Bronchial epithelial cell (primary cell): Measurements from ENCODE around the gene LPGAT1. TPM values are rescaled to one million over a fixed set of nuclear protein-coding genes. Genes with fewer than 3 reads are reported as not detected.

ENCODE experiments used
- DNase-seq: peaks from one replicate; pipeline ENCODE4 v3.0.0-alpha.2; 2010; ENCODE audit warnings: low read depth
- FAIRE-seq: peaks from 2 replicates; lab custom pipeline; 2011; peaks lifted over from hg19 to GRCh38; lab: Jason Lieb, UNC
- H3K27me3 ChIP-seq: 2 replicates; pipeline ENCODE4 v1.5.1; 2011; ENCODE audit warnings: low read length; ENCODE audit not compliant: control insufficient read depth, insufficient read depth
- H3K36me3 ChIP-seq: 2 replicates; pipeline ENCODE4 v1.5.1; 2011; ENCODE audit warnings: low read length; ENCODE audit not compliant: control insufficient read depth, insufficient read depth
- H3K4me3 ChIP-seq: 2 replicates; pipeline ENCODE4 v1.5.1; 2011; ENCODE audit warnings: mild to moderate bottlenecking, low read depth, low read length, control low read depth
- CTCF ChIP-seq: IDR thresholded peaks from 2 replicates; pipeline ENCODE4 v1.5.1; 2011; ENCODE audit warnings: mild to moderate bottlenecking, moderate library complexity, low read length, control low read depth, inconsistent platforms; ENCODE audit not compliant: insufficient read depth, severe bottlenecking
- total RNA-seq: library from RNA; depleted of rRNA; stranded (reverse); fragments of >200 nt; gene quantifications from 2 replicates; pipeline ENCODE4 v1.2.1, GENCODE V29; 2014

The LPGAT1 gene
- total RNA-seq, 1 donor from 2014 or later: 27.1 TPM

GRCh38 chr1:211753649-211754251, 76.8 kb downstream of the LPGAT1 start:
- Histone ChIP-seq H3K4me3 (no peak overlapping the region), H3K27me3 (no peaks in the 10 kb centered on the region), H3K36me3 (peaks cover 3% of the 10 kb centered on the region)
- no peak for TF ChIP-seq CTCF
- no peak for DNase-seq
- peak; percentile 58 for FAIRE-seq

- FAIRE-seq (no peak), DNase-seq (no peak)
- Histone ChIP-seq H3K4me3 (no peak overlapping the region), H3K36me3 (peaks cover 3% of the 10 kb centered on the region), H3K27me3 (no peaks in the 10 kb centered on the region)
- no peak for TF ChIP-seq CTCF
Observed at GRCh38 chr1:211752951-211753486, 77.5 kb downstream of the LPGAT1 start.

- Histone ChIP-seq H3K27me3 (no peaks in the 10 kb centered on the region), H3K4me3 (no peak overlapping the region), H3K36me3 (peaks cover 3% of the 10 kb centered on the region)
- TF ChIP-seq CTCF: no peak
- FAIRE-seq: no peak
- no peak for DNase-seq
Observed at GRCh38 chr1:211752317-211752716, 78.2 kb downstream of the LPGAT1 start.

DNA sequence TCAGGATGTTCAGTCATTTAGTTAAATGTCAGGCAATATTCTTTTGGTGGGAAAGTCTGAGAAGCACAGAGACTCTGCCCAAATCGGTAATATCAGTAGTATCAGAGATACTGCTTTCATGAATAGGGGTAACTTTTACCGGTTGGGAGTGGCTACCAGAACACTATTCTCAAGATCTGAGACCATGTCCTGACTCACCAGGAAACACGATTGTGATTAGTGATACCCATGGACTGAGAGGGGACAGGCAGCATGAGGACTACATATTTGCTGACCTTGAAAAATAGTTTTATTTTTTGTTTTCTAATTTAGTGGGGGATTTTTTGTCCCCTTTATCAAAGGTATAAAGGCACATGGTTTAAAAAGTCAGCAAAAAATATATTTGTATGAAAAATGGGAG, 79.1 kb downstream of the LPGAT1 start:
- DNase-seq: no peak
- no peaks in the 10 kb centered on the region for H3K27me3 ChIP-seq
- no peak for TF ChIP-seq CTCF
- no peak for FAIRE-seq
- peaks cover 3% of the 10 kb centered on the region for H3K36me3 ChIP-seq
- no peak overlapping the region for H3K4me3 ChIP-seq

GRCh38 chr1:211750599-211750998, 80.0 kb downstream of the LPGAT1 start:
- Histone ChIP-seq H3K27me3 (no peaks in the 10 kb centered on the region), H3K36me3 (peaks cover 3% of the 10 kb centered on the region), H3K4me3 (no peak overlapping the region)
- FAIRE-seq (no peak), DNase-seq (no peak)
- no peak for TF ChIP-seq CTCF

- Histone ChIP-seq H3K36me3 (peaks cover 3% of the 10 kb centered on the region), H3K27me3 (no peaks in the 10 kb centered on the region), H3K4me3 (no peak overlapping the region)
- DNase-seq (no peak), FAIRE-seq (no peak)
- TF ChIP-seq CTCF: no peak
Observed at GRCh38 chr1:211749251-211749650, 81.3 kb downstream of the LPGAT1 start.
